Psoas muscle (tissue), 8 donors: ENCODE results near the gene GOLGA2. TPM values are rescaled to one million over a fixed set of nuclear protein-coding genes. Genes with fewer than 3 reads are reported as not detected.

Source experiments
- ATAC-seq, 4 donors: fragments of 200-7000 bp; cut with Tn5 transposase; one replicate each; pipeline ENCODE4 v1.9.1; 2020; ENCODE audit warnings: moderate library complexity in 3 of 4, mild to moderate bottlenecking in 2 of 4
- DNase-seq, 2 donors: peaks; one replicate each; pipeline ENCODE4 v3.0.0-alpha.2; 2020
- H3K27ac ChIP-seq: fragments of 200-600 bp; one replicate; pipeline ENCODE4 v1.8.0; 2022
- H3K27me3 ChIP-seq, 3 donors: fragments of 200-600 bp in 1 of 3; one replicate each; pipeline versions ENCODE4 v1.6.1 to v1.8.0; 2013 to 2022; ENCODE audit warnings: low read length in 2 of 3, mild to moderate bottlenecking in 2 of 3, moderate library complexity in 1 of 3; ENCODE audit not compliant: insufficient read depth in 3 of 3
- H3K36me3 ChIP-seq, 2 donors: fragments of 200-600 bp in 1 of 2; one replicate each; pipeline versions ENCODE4 v1.6.1 to v1.8.0; 2013 to 2022; ENCODE audit warnings: low read depth in 1 of 2, mild to moderate bottlenecking in 1 of 2, moderate library complexity in 1 of 2; ENCODE audit not compliant: insufficient read depth in 1 of 2
- H3K4me1 ChIP-seq: fragments of 200-600 bp; one replicate; pipeline ENCODE4 v1.8.0; 2022
- H3K4me3 ChIP-seq: fragments of 200-600 bp; one replicate; pipeline ENCODE4 v1.8.0; 2022; ENCODE audit warnings: mild to moderate bottlenecking
- H3K9me3 ChIP-seq: fragments of 200-600 bp; one replicate; pipeline ENCODE4 v1.8.0; 2022
- CTCF ChIP-seq: fragments of 200-600 bp; IDR thresholded peaks from one replicate; pipeline ENCODE4 v1.8.0; 2022; ENCODE audit warnings: antibody characterized with exemption
- WGBS, 3 donors: extraction: QIAGEN DNeasy Blood & Tissue Kit; methylation state at CpG; one replicate each; pipeline versions ENCODE4 v1.1.6 to v1.1.7; 2013; 5-methylcytosine and 5-hydroxymethylcytosine counted together
- intact Hi-C, 2 donors: fragments of 100-400 bp; cut with DNase I; formaldehyde crosslinking; loops; one replicate each; pipeline versions ENCODE4 v1.11.0 to v1.14.2; 2022
- polyA plus RNA-seq, 3 donors: library from polyadenylated mRNA; stranded (reverse); fragments of 200-250 nt; gene quantifications; one replicate each; pipeline ENCODE4 v1.2.3, GENCODE V29; 2013
- total RNA-seq, 4 donors: library from RNA; stranded (reverse); fragmentation: NEBNext Ultra II Directional in 2 of 4; extraction: Animal tissue kit (Norgen Biotek cat#: 25700) in 2 of 4; gene quantifications; one replicate each; pipeline versions ENCODE4 v1.2.1 to v1.2.4, GENCODE V29; 2021 to 2023
- donor health status: healthy with polysubstance abuse.
- donor health status: DM: no; HTN: no; CAD: no; lungs with moderate emphysema.
- donor health status: Bipolar disorder and iron deficiency.
- donor health status: healthy.
- donor health status: DM: yes; HTN: yes; CAD: no.
- donor health status: DM: no; HTN: no; CAD: no.
- donor health status: DM: no; HTN: no; CAD: no.
- donor health status: DM: yes; HTN: yes; CAD: no.

Gene GOLGA2
- total and polyA plus RNA-seq, 7 donors, result 57.2 to 85.3 (median 72.4) TPM

GRCh38 chr9:128225770-128226411, 49.9 kb downstream of the GOLGA2 start:
- no peak overlapping the region for H3K27ac ChIP-seq
- WGBS, 3 donors, result 74 to 84% (median 77%) methylated on average over 13 to 19 of the region's 19 CpGs
- ATAC-seq (no peak), DNase-seq (no peak)
- no peaks in the 10 kb centered on the region for H3K9me3 ChIP-seq
- intact Hi-C loops, result no loop called here
- no peak for TF ChIP-seq CTCF
- no peaks in the 10 kb centered on the region for H3K4me1 ChIP-seq
- H3K4me3 ChIP-seq, result no peak overlapping the region
- H3K27me3 ChIP-seq, result no peaks in the 10 kb centered on the region
- no peaks in the 10 kb centered on the region for H3K36me3 ChIP-seq

- H3K9me3 ChIP-seq, result no peaks in the 10 kb centered on the region
- intact Hi-C loops, result no loop called here
- no peak overlapping the region for H3K27ac ChIP-seq
- H3K36me3 ChIP-seq, result no peaks in the 10 kb centered on the region
- no peaks in the 10 kb centered on the region for H3K27me3 ChIP-seq
- no peaks in the 10 kb centered on the region for H3K4me1 ChIP-seq
- 87 to 95% (median 94%) methylated on average over 7 of the region's 7 CpGs for WGBS, 3 donors
- TF ChIP-seq CTCF, result no peak
- no peak overlapping the region for H3K4me3 ChIP-seq
- DNase-seq (no peak), ATAC-seq (no peak)
Observed at GRCh38 chr9:128224877-128225276, 50.9 kb downstream of the GOLGA2 start.

GRCh38 chr9:128222880-128223670, 52.7 kb downstream of the GOLGA2 start:
- H3K36me3 ChIP-seq, result no peaks in the 10 kb centered on the region
- WGBS, 3 donors, result 86 to 90% (median 90%) methylated on average over 12 to 13 of the region's 13 CpGs
- H3K27me3 ChIP-seq, result no peaks in the 10 kb centered on the region
- no peak for TF ChIP-seq CTCF
- no peaks in the 10 kb centered on the region for H3K9me3 ChIP-seq
- H3K4me1 ChIP-seq, result no peaks in the 10 kb centered on the region
- no peak overlapping the region for H3K27ac ChIP-seq
- ATAC-seq, result no peak
- no peak for DNase-seq
- H3K4me3 ChIP-seq, result no peak overlapping the region
- intact Hi-C loops, result no loop called here

- intact Hi-C loops, result no loop called here
- H3K4me1 ChIP-seq, result no peaks in the 10 kb centered on the region
- TF ChIP-seq CTCF, result no peak
- H3K27ac ChIP-seq, result no peak overlapping the region
- no peak overlapping the region for H3K4me3 ChIP-seq
- 81 to 86% (median 84%) methylated on average over 10 of the region's 10 CpGs for WGBS, 3 donors
- H3K36me3 ChIP-seq, result no peaks in the 10 kb centered on the region
- no peaks in the 10 kb centered on the region for H3K27me3 ChIP-seq
- DNase-seq (no peak), ATAC-seq (no peak)
- H3K9me3 ChIP-seq, result no peaks in the 10 kb centered on the region
Observed at GRCh38 chr9:128222026-128222425, 53.8 kb downstream of the GOLGA2 start.
